Measurements from ENCODE around the gene SNED1.

GRCh38 chr2:240963868-240964703 lies 34.3 kb upstream of the SNED1 start:
- TF ChIP-seq, protein P1, sequence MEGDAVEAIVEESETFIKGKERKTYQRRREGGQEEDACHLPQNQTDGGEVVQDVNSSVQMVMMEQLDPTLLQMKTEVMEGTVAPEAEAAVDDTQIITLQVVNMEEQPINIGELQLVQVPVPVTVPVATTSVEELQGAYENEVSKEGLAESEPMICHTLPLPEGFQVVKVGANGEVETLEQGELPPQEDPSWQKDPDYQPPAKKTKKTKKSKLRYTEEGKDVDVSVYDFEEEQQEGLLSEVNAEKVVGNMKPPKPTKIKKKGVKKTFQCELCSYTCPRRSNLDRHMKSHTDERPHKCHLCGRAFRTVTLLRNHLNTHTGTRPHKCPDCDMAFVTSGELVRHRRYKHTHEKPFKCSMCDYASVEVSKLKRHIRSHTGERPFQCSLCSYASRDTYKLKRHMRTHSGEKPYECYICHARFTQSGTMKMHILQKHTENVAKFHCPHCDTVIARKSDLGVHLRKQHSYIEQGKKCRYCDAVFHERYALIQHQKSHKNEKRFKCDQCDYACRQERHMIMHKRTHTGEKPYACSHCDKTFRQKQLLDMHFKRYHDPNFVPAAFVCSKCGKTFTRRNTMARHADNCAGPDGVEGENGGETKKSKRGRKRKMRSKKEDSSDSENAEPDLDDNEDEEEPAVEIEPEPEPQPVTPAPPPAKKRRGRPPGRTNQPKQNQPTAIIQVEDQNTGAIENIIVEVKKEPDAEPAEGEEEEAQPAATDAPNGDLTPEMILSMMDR (IDR thresholded peaks at IDR 0.05; ENCODE audit: insufficient read depth, low read length) = no peak
- TF ChIP-seq POLR2AphosphoS5 (IDR thresholded peaks at IDR 0.05; ENCODE audit: low read depth) = no peak
- TF ChIP-seq, protein P2, sequence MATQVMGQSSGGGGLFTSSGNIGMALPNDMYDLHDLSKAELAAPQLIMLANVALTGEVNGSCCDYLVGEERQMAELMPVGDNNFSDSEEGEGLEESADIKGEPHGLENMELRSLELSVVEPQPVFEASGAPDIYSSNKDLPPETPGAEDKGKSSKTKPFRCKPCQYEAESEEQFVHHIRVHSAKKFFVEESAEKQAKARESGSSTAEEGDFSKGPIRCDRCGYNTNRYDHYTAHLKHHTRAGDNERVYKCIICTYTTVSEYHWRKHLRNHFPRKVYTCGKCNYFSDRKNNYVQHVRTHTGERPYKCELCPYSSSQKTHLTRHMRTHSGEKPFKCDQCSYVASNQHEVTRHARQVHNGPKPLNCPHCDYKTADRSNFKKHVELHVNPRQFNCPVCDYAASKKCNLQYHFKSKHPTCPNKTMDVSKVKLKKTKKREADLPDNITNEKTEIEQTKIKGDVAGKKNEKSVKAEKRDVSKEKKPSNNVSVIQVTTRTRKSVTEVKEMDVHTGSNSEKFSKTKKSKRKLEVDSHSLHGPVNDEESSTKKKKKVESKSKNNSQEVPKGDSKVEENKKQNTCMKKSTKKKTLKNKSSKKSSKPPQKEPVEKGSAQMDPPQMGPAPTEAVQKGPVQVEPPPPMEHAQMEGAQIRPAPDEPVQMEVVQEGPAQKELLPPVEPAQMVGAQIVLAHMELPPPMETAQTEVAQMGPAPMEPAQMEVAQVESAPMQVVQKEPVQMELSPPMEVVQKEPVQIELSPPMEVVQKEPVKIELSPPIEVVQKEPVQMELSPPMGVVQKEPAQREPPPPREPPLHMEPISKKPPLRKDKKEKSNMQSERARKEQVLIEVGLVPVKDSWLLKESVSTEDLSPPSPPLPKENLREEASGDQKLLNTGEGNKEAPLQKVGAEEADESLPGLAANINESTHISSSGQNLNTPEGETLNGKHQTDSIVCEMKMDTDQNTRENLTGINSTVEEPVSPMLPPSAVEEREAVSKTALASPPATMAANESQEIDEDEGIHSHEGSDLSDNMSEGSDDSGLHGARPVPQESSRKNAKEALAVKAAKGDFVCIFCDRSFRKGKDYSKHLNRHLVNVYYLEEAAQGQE (IDR thresholded peaks at IDR 0.05; ENCODE audit: insufficient replicate concordance, low read depth) = no peak
- no peak for TF ChIP-seq GABPA (IDR thresholded peaks at IDR 0.05; ENCODE audit: low read depth)
